HFFc6 (cell line): Measurements from ENCODE around the gene VSIR. TPM values are rescaled to one million over a fixed set of nuclear protein-coding genes. Genes with fewer than 3 reads are reported as not detected.

Source experiments
- DNase-seq: peaks from one replicate; pipeline ENCODE4 v3.0.0-alpha.2; 2018
- H3K27ac Mint-ChIP-seq: 2 replicates; pipeline ENCODE4 v1.8.0; 2020; ENCODE audit warnings: mild to moderate bottlenecking, mixed read lengths
- H3K27me3 Mint-ChIP-seq: 2 replicates; pipeline ENCODE4 v1.8.0; 2021; ENCODE audit warnings: mild to moderate bottlenecking, moderate library complexity, mixed read lengths; ENCODE audit not compliant: insufficient read depth
- H3K36me3 Mint-ChIP-seq: 2 replicates; pipeline ENCODE4 v1.8.0; 2021; ENCODE audit warnings: low read depth, mixed read lengths
- H3K4me1 Mint-ChIP-seq: 2 replicates; pipeline ENCODE4 v1.8.0; 2020; ENCODE audit warnings: low read depth, mixed read lengths
- H3K4me3 Mint-ChIP-seq: 2 replicates; pipeline ENCODE4 v1.8.0; 2020; ENCODE audit warnings: mild to moderate bottlenecking, moderate library complexity, mixed read lengths
- H3K9me3 Mint-ChIP-seq: 2 replicates; pipeline ENCODE4 v1.8.0; 2020; ENCODE audit warnings: mild to moderate bottlenecking, mixed read lengths
- CTCF ChIP-seq: fragments of 200-600 bp; sonication (generic); IDR thresholded peaks from 2 replicates; pipeline ENCODE4 v1.5.0; 2021; ENCODE audit warnings: antibody characterized with exemption, mild to moderate bottlenecking
- total RNA-seq, 6 experiments: library from RNA; stranded (reverse); fragmentation: NEBNext Ultra II Directional; extraction: Animal tissue kit (Norgen Biotek cat#: 25700); gene quantifications; 2 replicates in 1 of 6; 3 replicates in 5 of 6; pipeline ENCODE4 v1.2.3, GENCODE V29; 2021

Gene VSIR
- total RNA-seq, 6 experiments from 2014 or later = 24.3 to 36.2 (median 29.0) TPM

- H3K27ac Mint-ChIP-seq = peak overlapping the region; percentile 95
- no peaks in the 10 kb centered on the region for H3K9me3 Mint-ChIP-seq
- peak overlapping the region; percentile 59 for H3K4me3 Mint-ChIP-seq
- peaks cover 18% of the 10 kb centered on the region for H3K4me1 Mint-ChIP-seq
- H3K27me3 Mint-ChIP-seq = peaks cover 12% of the 10 kb centered on the region
- peak; percentile 82 for DNase-seq
- TF ChIP-seq CTCF = peak; percentile 57
- H3K36me3 Mint-ChIP-seq = no peaks in the 10 kb centered on the region
Measured at GRCh38 chr10:71713135-71714030, 59.9 kb downstream of the VSIR start.

DNA sequence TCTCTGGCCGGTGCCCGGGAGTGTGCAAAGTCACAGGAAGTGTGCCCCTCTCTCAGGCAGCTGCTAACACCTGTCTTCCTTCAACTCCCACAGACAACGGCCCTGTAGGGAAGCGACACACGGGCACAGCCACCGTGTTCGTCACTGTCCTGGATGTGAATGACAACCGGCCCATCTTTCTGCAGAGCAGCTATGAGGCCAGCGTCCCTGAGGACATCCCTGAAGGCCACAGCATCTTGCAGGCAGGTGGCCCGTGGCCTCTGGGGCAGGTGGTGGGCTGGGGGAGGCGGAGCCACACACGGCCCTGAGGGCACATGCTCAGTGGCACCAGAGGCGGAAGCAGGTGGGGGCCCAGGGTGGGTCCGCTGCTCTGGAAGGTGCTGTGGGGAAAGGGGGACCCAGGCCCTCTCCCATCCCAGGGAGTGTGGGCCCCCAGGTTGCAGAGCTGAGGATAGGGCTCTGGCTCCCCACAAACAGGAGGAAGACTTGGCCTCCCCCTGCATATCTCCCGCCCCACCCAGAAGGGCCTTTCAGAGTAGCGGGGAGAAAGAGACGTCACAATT lies 60.7 kb downstream of the VSIR start:
- Mint-ChIP-seq H3K36me3 (no peaks in the 10 kb centered on the region), H3K27me3 (peaks cover 18% of the 10 kb centered on the region), H3K4me3 (no peak overlapping the region), H3K27ac (peak overlapping the region; percentile 95), H3K4me1 (peaks cover 18% of the 10 kb centered on the region), H3K9me3 (no peaks in the 10 kb centered on the region)
- no peak for TF ChIP-seq CTCF
- no peak for DNase-seq

DNA sequence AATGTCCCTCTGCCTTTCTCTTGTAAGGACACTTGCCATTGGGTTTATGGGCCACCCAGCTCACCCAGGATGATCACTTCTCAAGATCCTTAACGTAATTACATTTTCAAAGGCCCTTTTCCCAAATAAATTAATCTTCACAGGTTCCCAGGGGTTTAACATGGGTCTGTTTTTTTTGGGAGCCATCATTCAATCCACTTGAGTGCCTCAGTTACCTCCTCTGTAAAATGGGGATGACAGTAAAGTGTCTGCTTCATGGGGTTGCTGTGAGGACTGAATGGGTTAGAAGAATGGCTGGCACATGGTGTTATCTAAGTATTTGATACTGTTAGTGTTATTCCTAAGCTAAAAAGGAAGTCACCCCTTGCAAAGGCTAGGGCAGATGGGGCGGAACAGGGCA lies 61.1 kb downstream of the VSIR start:
- no peak for TF ChIP-seq CTCF
- H3K36me3 Mint-ChIP-seq = no peaks in the 10 kb centered on the region
- H3K27me3 Mint-ChIP-seq = peaks cover 22% of the 10 kb centered on the region
- no peaks in the 10 kb centered on the region for H3K9me3 Mint-ChIP-seq
- DNase-seq = no peak
- peaks cover 18% of the 10 kb centered on the region for H3K4me1 Mint-ChIP-seq
- H3K27ac Mint-ChIP-seq = no peak overlapping the region
- H3K4me3 Mint-ChIP-seq = no peak overlapping the region

- Mint-ChIP-seq H3K9me3 (no peaks in the 10 kb centered on the region), H3K4me1 (peaks cover 18% of the 10 kb centered on the region), H3K4me3 (no peak overlapping the region), H3K36me3 (no peaks in the 10 kb centered on the region), H3K27ac (no peak overlapping the region; the same call in 1 of the 2 replicates), H3K27me3 (peaks cover 22% of the 10 kb centered on the region)
- no peak for TF ChIP-seq CTCF
- DNase-seq = no peak
Measured at GRCh38 chr10:71711052-71711623, 62.2 kb downstream of the VSIR start.

DNA sequence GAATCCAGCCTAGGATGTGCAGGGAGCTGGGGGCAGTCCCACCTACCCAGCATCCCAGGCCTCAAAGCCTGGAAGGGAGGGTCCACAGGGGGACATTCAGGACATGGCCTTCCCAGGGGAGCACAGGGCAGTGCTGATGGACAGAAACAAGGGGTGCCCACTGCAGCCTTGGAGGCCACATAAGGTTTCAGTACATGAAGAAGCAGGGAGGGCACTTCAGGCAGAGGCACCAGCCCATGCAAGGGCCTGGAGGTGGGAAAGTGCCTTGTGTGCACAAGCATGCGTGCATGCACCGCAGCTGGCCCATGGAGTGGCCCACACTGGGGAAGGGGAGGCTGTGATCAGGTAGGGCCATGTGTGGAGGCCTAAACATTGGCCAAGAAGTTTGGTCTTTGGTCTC lies 62.8 kb downstream of the VSIR start:
- H3K4me3 Mint-ChIP-seq = no peak overlapping the region
- DNase-seq = no peak
- peaks cover 19% of the 10 kb centered on the region for H3K27me3 Mint-ChIP-seq
- H3K4me1 Mint-ChIP-seq = peaks cover 18% of the 10 kb centered on the region
- H3K9me3 Mint-ChIP-seq = no peaks in the 10 kb centered on the region
- no peaks in the 10 kb centered on the region for H3K36me3 Mint-ChIP-seq
- no peak for TF ChIP-seq CTCF
- no peak overlapping the region for H3K27ac Mint-ChIP-seq
